Tibial nerve (tissue), 4 donors: ENCODE data around the gene EEF1AKMT4. TPM values are rescaled to one million over a fixed set of nuclear protein-coding genes. Genes with fewer than 3 reads are reported as not detected.

Experiments
- DNase-seq, 2 donors: peaks; one replicate each; pipeline ENCODE4 v3.0.0-alpha.2; 2019; ENCODE audit warnings: low spot score in 2 of 2
- H3K27ac ChIP-seq, 4 donors: fragments of 200-600 bp; sonication (generic) in 3 of 4; one replicate each; pipeline ENCODE4 v1.5.1; 2017 to 2019; ENCODE audit warnings: mild to moderate bottlenecking in 1 of 4
- H3K27me3 ChIP-seq, 2 donors: fragments of 200-600 bp; sonication (generic) in 1 of 2; one replicate each; pipeline versions ENCODE4 v1.5.1 to v1.6.0; 2017 to 2019
- H3K36me3 ChIP-seq, 3 donors: fragments of 200-600 bp; sonication (generic); one replicate each; pipeline ENCODE4 v1.5.1; 2018 to 2019
- H3K4me1 ChIP-seq, 4 donors: fragments of 200-600 bp; sonication (generic) in 3 of 4; one replicate each; pipeline ENCODE4 v1.5.1; 2017 to 2019
- H3K4me3 ChIP-seq, 4 donors: fragments of 200-600 bp; sonication (generic) in 3 of 4; one replicate each; pipeline ENCODE4 v1.5.1; 2017 to 2019; ENCODE audit warnings: mild to moderate bottlenecking in 1 of 4, moderate library complexity in 1 of 4
- H3K9me3 ChIP-seq, 4 donors: fragments of 200-600 bp; sonication (generic) in 3 of 4; one replicate each; pipeline ENCODE4 v1.5.1; 2017 to 2019
- CTCF ChIP-seq, 5 experiments: fragments of 200-600 bp in 3 of 5; fragments of 450-650 bp in 2 of 5; sonication (generic) in 3 of 5; IDR thresholded peaks; one replicate each; pipeline ENCODE4 v1.5.1; 2016 to 2019; ENCODE audit warnings: antibody characterized with exemption in 5 of 5, mild to moderate bottlenecking in 3 of 5, moderate library complexity in 2 of 5
- EP300 ChIP-seq, 2 donors: sonication (generic); formaldehyde crosslinking; IDR thresholded peaks; one replicate each; pipeline ENCODE4 v1.6.1; 2017; ENCODE audit warnings: antibody characterized with exemption in 2 of 2, mild to moderate bottlenecking in 1 of 2
- POLR2A ChIP-seq, 2 donors: fragments of 450-650 bp; IDR thresholded peaks; one replicate each; pipeline ENCODE4 v1.6.1; 2017; ENCODE audit warnings: antibody characterized with exemption in 2 of 2, mild to moderate bottlenecking in 2 of 2, moderate library complexity in 2 of 2
- WGBS, 2 donors: methylation state at CpG; one replicate each; pipeline ENCODE4 v1.1.5; 2018; 5-methylcytosine and 5-hydroxymethylcytosine counted together
- total RNA-seq, 4 donors: library from RNA; depleted of rRNA; stranded (reverse); fragments of >200 nt; gene quantifications; one replicate each; pipeline ENCODE4 v1.1.0, GENCODE V29; 2016

EEF1AKMT4 gene
- total RNA-seq, 4 donors from 2014 or later: 0.98 to 4.8 (median 2.5) TPM

- Histone ChIP-seq H3K27ac (no peak overlapping the region), H3K4me1 (peaks cover 0 to 6% (median under 1%) of the 10 kb centered on the region in 4 donors), H3K27me3 (peaks cover 0 to 47% of the 10 kb centered on the region in 2 donors), H3K9me3 (no peaks in the 10 kb centered on the region), H3K4me3 (no peak overlapping the region), H3K36me3 (no peaks in the 10 kb centered on the region)
- TF ChIP-seq EP300 (IDR thresholded peaks at IDR 0.05) (no peak), POLR2A (IDR thresholded peaks at IDR 0.05) (no peak), CTCF (IDR thresholded peaks at IDR 0.05) (no peak)
- no peak for DNase-seq
- 78 to 80% methylated on average over 4 of the region's 4 CpGs for WGBS, 2 donors
Observed at GRCh38 chr3:184235381-184236032, 14.0 kb upstream of the EEF1AKMT4 start.

DNA sequence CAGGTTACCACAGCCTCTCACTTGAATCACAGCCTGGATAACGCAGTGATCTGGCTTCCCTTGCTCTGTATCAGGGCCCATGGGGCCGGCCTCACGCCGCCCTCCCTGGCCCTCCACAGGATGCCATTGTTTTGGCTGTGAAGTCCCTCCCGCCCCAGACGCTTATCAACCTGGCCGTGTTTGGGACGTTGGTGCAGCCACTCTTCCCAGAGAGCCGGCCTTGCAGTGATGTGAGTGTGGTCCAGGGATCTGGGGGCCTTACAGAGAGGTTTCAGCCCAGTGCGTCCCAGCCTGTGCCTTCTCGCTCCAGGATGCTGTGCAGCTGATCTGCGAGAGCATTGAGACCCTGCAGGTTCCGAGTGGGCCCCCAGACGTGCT lies 13.4 kb upstream of the EEF1AKMT4 start:
- TF ChIP-seq POLR2A (IDR thresholded peaks at IDR 0.05) (no peak), CTCF (IDR thresholded peaks at IDR 0.05) (no peak), EP300 (IDR thresholded peaks at IDR 0.05) (no peak)
- WGBS, 2 donors: 35 to 42% methylated on average over 11 to 12 of the region's 14 CpGs

GRCh38 chr3:184236636-184237035 lies 12.8 kb upstream of the EEF1AKMT4 start:
- TF ChIP-seq POLR2A (IDR thresholded peaks at IDR 0.05) (no peak), EP300 (IDR thresholded peaks at IDR 0.05) (no peak), CTCF (IDR thresholded peaks at IDR 0.05) (no peak)
- peaks cover 0 to 3% (median 0%) of the 10 kb centered on the region in 3 donors for H3K36me3 ChIP-seq
- no peak overlapping the region for H3K27ac ChIP-seq
- no peaks in the 10 kb centered on the region for H3K9me3 ChIP-seq
- 54 to 80% methylated on average over 3 of the region's 3 CpGs for WGBS, 2 donors
- DNase-seq: no peak
- peaks cover 0 to 37% of the 10 kb centered on the region in 2 donors for H3K27me3 ChIP-seq
- peaks cover 0 to 7% (median 0%) of the 10 kb centered on the region in 4 donors for H3K4me1 ChIP-seq
- H3K4me3 ChIP-seq: no peak overlapping the region

More for the DNA sequence above, 13.4 kb upstream of the EEF1AKMT4 start:
- peaks cover 0 to 3% (median 0%) of the 10 kb centered on the region in 4 donors for H3K4me1 ChIP-seq
- H3K36me3 ChIP-seq: no peaks in the 10 kb centered on the region
- no peak overlapping the region for H3K27ac ChIP-seq
- peaks cover 0 to 43% of the 10 kb centered on the region in 2 donors for H3K27me3 ChIP-seq
- no peak for DNase-seq
- H3K4me3 ChIP-seq: no peak overlapping the region
- H3K9me3 ChIP-seq: no peaks in the 10 kb centered on the region

GRCh38 chr3:184237211-184237610 lies 12.3 kb upstream of the EEF1AKMT4 start:
- TF ChIP-seq EP300 (IDR thresholded peaks at IDR 0.05) (no peak), CTCF (IDR thresholded peaks at IDR 0.05) (no peak), POLR2A (IDR thresholded peaks at IDR 0.05) (no peak)
- Histone ChIP-seq H3K4me3 (no peak overlapping the region), H3K27ac (no peak overlapping the region), H3K36me3 (peaks cover 0 to 9% (median 0%) of the 10 kb centered on the region in 3 donors), H3K9me3 (no peaks in the 10 kb centered on the region), H3K27me3 (peaks cover 0 to 32% of the 10 kb centered on the region in 2 donors), H3K4me1 (peaks cover 0 to 10% (median 0%) of the 10 kb centered on the region in 4 donors)
- DNase-seq: no peak
- 64 to 83% methylated on average over 7 of the region's 7 CpGs for WGBS, 2 donors

DNA sequence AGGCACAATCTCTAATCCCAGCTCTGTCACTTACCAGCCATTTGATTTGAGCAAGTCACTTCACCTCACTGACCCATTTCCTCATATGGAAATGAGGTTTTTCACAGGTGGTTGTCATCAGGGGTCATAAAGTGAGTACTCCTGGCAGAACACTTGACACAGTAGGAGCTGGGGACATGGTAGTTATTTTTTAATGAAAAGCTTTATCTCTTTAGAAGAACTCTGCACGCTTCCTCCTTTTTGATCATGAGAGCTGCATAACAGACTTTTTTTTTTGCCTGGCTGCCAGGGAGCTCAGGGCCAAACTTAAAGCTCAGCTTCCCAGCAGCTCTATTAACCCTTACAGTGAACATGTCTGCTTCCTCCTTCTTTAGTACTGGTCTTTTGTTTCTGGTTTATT lies 11.7 kb upstream of the EEF1AKMT4 start:
- DNase-seq: no peak
- Histone ChIP-seq H3K4me1 (peaks cover 0 to 10% (median 0%) of the 10 kb centered on the region in 4 donors), H3K36me3 (peaks cover 0 to 15% (median 6%) of the 10 kb centered on the region in 3 donors), H3K27me3 (peaks cover 0 to 26% of the 10 kb centered on the region in 2 donors), H3K4me3 (no peak overlapping the region), H3K27ac (no peak overlapping the region), H3K9me3 (no peaks in the 10 kb centered on the region)
- no peak for TF ChIP-seq EP300 (IDR thresholded peaks at IDR 0.05)
- no peak for TF ChIP-seq POLR2A (IDR thresholded peaks at IDR 0.05)
- TF ChIP-seq CTCF (IDR thresholded peaks at IDR 0.05): no peak
- WGBS, 2 donors: 28 to 42% methylated on average over 1 of the region's 1 CpG
